Mucosa of descending colon (tissue), 3 donors: ENCODE measurements around the gene CLTRN. TPM values are rescaled to one million over a fixed set of nuclear protein-coding genes. Genes with fewer than 3 reads are reported as not detected.

Experiments
- ATAC-seq: fragments of 200-7000 bp; cut with Tn5 transposase; one replicate; pipeline ENCODE4 v1.9.1; 2020; ENCODE audit warnings: mild to moderate bottlenecking, moderate library complexity
- DNase-seq, 3 donors: peaks; one replicate each; pipeline ENCODE4 v3.0.0-alpha.2; 2020
- H3K36me3 ChIP-seq: fragments of 200-600 bp; one replicate; pipeline ENCODE4 v1.8.0; 2021; ENCODE audit warnings: low read depth, mild to moderate bottlenecking
- H3K4me1 ChIP-seq: fragments of 200-600 bp; one replicate; pipeline ENCODE4 v1.8.0; 2021; ENCODE audit warnings: low read depth, mild to moderate bottlenecking
- H3K4me3 ChIP-seq: fragments of 200-600 bp; one replicate; pipeline ENCODE4 v1.8.0; 2021; ENCODE audit warnings: mild to moderate bottlenecking
- H3K9me3 ChIP-seq: fragments of 200-600 bp; one replicate; pipeline ENCODE4 v1.8.0; 2021; ENCODE audit warnings: mild to moderate bottlenecking
- CTCF ChIP-seq: fragments of 200-600 bp; IDR thresholded peaks from one replicate; pipeline ENCODE4 v1.8.0; 2022; ENCODE audit warnings: antibody characterized with exemption, mild to moderate bottlenecking
- intact Hi-C, 2 donors: fragments of 100-400 bp; cut with DNase I in 1 of 2; cut with micrococcal nuclease in 1 of 2; formaldehyde crosslinking; loops; one replicate each; pipeline versions ENCODE4 v1.11.0 to v1.11.1; 2022; cut with DNase I, micrococcal nuclease
- total RNA-seq, 3 donors: library from RNA; stranded (reverse); fragmentation: NEBNext Ultra II Directional in 2 of 3; extraction: Animal tissue kit (Norgen Biotek cat#: 25700) in 2 of 3; gene quantifications; one replicate each; pipeline versions ENCODE4 v1.2.1 to v1.2.4, GENCODE V29; 2021 to 2023
- donor health status: DM: no; HTN: no; CAD: no; lungs with moderate emphysema.
- donor health status: DM: no; HTN: no; CAD: no.
- donor health status: DM: no; HTN: yes; CAD: no.

Gene CLTRN
- total RNA-seq, 3 donors from 2014 or later: 0.41 to 0.48 TPM; not detected in 1

- no peaks in the 10 kb centered on the region for H3K4me1 ChIP-seq
- no peaks in the 10 kb centered on the region for H3K9me3 ChIP-seq
- no peak overlapping the region for H3K4me3 ChIP-seq
- TF ChIP-seq CTCF: peak; percentile 30
- ATAC-seq (peak; percentile 98), DNase-seq (peak in 1 of 3 donors; percentile 74)
- H3K36me3 ChIP-seq: no peaks in the 10 kb centered on the region
- intact Hi-C loops: no loop called here
These were observed 22.4 kb upstream of the CLTRN start for GRCh38 chrX:15686818-15687685.

- no peaks in the 10 kb centered on the region for H3K36me3 ChIP-seq
- H3K4me3 ChIP-seq: no peak overlapping the region
- no peak for TF ChIP-seq CTCF
- no peak for DNase-seq
- H3K9me3 ChIP-seq: no peaks in the 10 kb centered on the region
- no peaks in the 10 kb centered on the region for H3K4me1 ChIP-seq
- no peak for ATAC-seq
- intact Hi-C loops: no loop called here
These were observed 18.6 kb upstream of the CLTRN start for GRCh38 chrX:15683193-15683592.

- H3K36me3 ChIP-seq: no peaks in the 10 kb centered on the region
- no peaks in the 10 kb centered on the region for H3K9me3 ChIP-seq
- no peak for TF ChIP-seq CTCF
- no peak for ATAC-seq
- no peak for DNase-seq
- no peaks in the 10 kb centered on the region for H3K4me1 ChIP-seq
- no peak overlapping the region for H3K4me3 ChIP-seq
- intact Hi-C loops: no loop called here
These were observed 16.8 kb upstream of the CLTRN start for GRCh38 chrX:15681433-15681832.

GRCh38 chrX:15680401-15680800, 15.8 kb upstream of the CLTRN start:
- Histone ChIP-seq H3K9me3 (no peaks in the 10 kb centered on the region), H3K36me3 (no peaks in the 10 kb centered on the region), H3K4me1 (no peaks in the 10 kb centered on the region), H3K4me3 (no peak overlapping the region)
- DNase-seq: peak in 1 of 3 donors; percentile 30
- TF ChIP-seq CTCF: no peak
- no peak for ATAC-seq
- intact Hi-C loops: no loop called here

GRCh38 chrX:15679246-15679645, 14.6 kb upstream of the CLTRN start:
- intact Hi-C loops: no loop called here
- TF ChIP-seq CTCF: no peak
- H3K4me3 ChIP-seq: no peak overlapping the region
- DNase-seq: peak in 1 of 3 donors; percentile 2
- H3K36me3 ChIP-seq: no peaks in the 10 kb centered on the region
- H3K4me1 ChIP-seq: no peaks in the 10 kb centered on the region
- no peaks in the 10 kb centered on the region for H3K9me3 ChIP-seq
- ATAC-seq: no peak
